ENCODE measurements around the gene SYT14.
"Not testable (repeated sequence)": the region's sequence is repeated elsewhere in the genome, so short reads cannot be mapped to it uniquely, and the experiment has no call there.

The SYT14 gene

GRCh38 chr1:209937996-209938959 lies at the start of gene SYT14:
SYT14 (plus strand) TSS chr1:209938217; CDS start chr1:209938265, 48 bp downstream.
- no peak for DNase-seq (ENCODE audit: low read depth, low spot score)

- DNase-seq (ENCODE audit: low read depth, low spot score) = not testable (repeated sequence)
Measured at GRCh38 chr1:209888291-209889076, 49.5 kb upstream of the SYT14 start.

- no peak for DNase-seq (ENCODE audit: low read depth, low spot score)
Measured at GRCh38 chr1:209889077-209889418, 49.0 kb upstream of the SYT14 start.

- no peak for DNase-seq (ENCODE audit: low read depth, low spot score)
Measured at GRCh38 chr1:209890641-209891330, 47.2 kb upstream of the SYT14 start.

- DNase-seq (ENCODE audit: low read depth, low spot score) = no peak
Measured at GRCh38 chr1:209893751-209894150, 44.3 kb upstream of the SYT14 start.

GRCh38 chr1:209895709-209896108 lies 42.3 kb upstream of the SYT14 start:
- DNase-seq (ENCODE audit: low read depth, low spot score) = no peak

- no peak for DNase-seq (ENCODE audit: low read depth, low spot score)
Measured at GRCh38 chr1:209896346-209896745, 41.7 kb upstream of the SYT14 start.

- not testable (repeated sequence) for DNase-seq (ENCODE audit: low read depth, low spot score)
Measured at GRCh38 chr1:209898271-209898670, 39.7 kb upstream of the SYT14 start.

GRCh38 chr1:209898851-209899250 lies 39.2 kb upstream of the SYT14 start:
- DNase-seq (ENCODE audit: low read depth, low spot score) = not testable (repeated sequence)

- no peak for DNase-seq (ENCODE audit: low read depth, low spot score)
Measured at GRCh38 chr1:209899948-209900347, 38.1 kb upstream of the SYT14 start.

GRCh38 chr1:209900734-209901133 lies 37.3 kb upstream of the SYT14 start:
- DNase-seq (ENCODE audit: low read depth, low spot score) = no peak

- no peak for DNase-seq (ENCODE audit: low read depth, low spot score)
Measured at GRCh38 chr1:209901211-209901610, 36.8 kb upstream of the SYT14 start.

- DNase-seq (ENCODE audit: low read depth, low spot score) = not testable (repeated sequence)
Measured at GRCh38 chr1:209904774-209905173, 33.2 kb upstream of the SYT14 start.

- no peak for DNase-seq (ENCODE audit: low read depth, low spot score)
Measured at GRCh38 chr1:209911746-209912145, 26.3 kb upstream of the SYT14 start.

GRCh38 chr1:209912306-209912705 lies 25.7 kb upstream of the SYT14 start:
- no peak for DNase-seq (ENCODE audit: low read depth, low spot score)

GRCh38 chr1:209919637-209920036 lies 18.4 kb upstream of the SYT14 start:
- DNase-seq (ENCODE audit: low read depth, low spot score) = not testable (repeated sequence)

GRCh38 chr1:209920844-209921243 lies 17.2 kb upstream of the SYT14 start:
- DNase-seq (ENCODE audit: low read depth, low spot score) = no peak

- DNase-seq (ENCODE audit: low read depth, low spot score) = no peak
Measured at GRCh38 chr1:209924390-209924789, 13.6 kb upstream of the SYT14 start.

GRCh38 chr1:209926045-209926444 lies 12.0 kb upstream of the SYT14 start:
- DNase-seq (ENCODE audit: low read depth, low spot score) = no peak

- DNase-seq (ENCODE audit: low read depth, low spot score) = no peak
Measured at GRCh38 chr1:209927466-209927865, 10.6 kb upstream of the SYT14 start.

GRCh38 chr1:209929751-209930150 lies 8.3 kb upstream of the SYT14 start:
- no peak for DNase-seq (ENCODE audit: low read depth, low spot score)

- no peak for DNase-seq (ENCODE audit: low read depth, low spot score)
Measured at GRCh38 chr1:209931141-209931540, 6.9 kb upstream of the SYT14 start.

Data from brain pericyte (primary cell).